Neural cell (in vitro differentiated cells): ENCODE measurements around the gene HOXB5.

ENCODE experiments used
- CTCF ChIP-seq: fragments of 450-650 bp; IDR thresholded peaks from 2 replicates; pipeline ENCODE4 v1.5.1; 2014; ENCODE audit warnings: antibody characterized with exemption, mild to moderate bottlenecking, moderate library complexity; ENCODE audit not compliant: poor library complexity, severe bottlenecking
- TF ChIP-seq, protein P1 (sequence below): IDR thresholded peaks from 2 replicates; pipeline ENCODE4 v1.6.1; 2012; ENCODE audit warnings: borderline replicate concordance

DNA sequence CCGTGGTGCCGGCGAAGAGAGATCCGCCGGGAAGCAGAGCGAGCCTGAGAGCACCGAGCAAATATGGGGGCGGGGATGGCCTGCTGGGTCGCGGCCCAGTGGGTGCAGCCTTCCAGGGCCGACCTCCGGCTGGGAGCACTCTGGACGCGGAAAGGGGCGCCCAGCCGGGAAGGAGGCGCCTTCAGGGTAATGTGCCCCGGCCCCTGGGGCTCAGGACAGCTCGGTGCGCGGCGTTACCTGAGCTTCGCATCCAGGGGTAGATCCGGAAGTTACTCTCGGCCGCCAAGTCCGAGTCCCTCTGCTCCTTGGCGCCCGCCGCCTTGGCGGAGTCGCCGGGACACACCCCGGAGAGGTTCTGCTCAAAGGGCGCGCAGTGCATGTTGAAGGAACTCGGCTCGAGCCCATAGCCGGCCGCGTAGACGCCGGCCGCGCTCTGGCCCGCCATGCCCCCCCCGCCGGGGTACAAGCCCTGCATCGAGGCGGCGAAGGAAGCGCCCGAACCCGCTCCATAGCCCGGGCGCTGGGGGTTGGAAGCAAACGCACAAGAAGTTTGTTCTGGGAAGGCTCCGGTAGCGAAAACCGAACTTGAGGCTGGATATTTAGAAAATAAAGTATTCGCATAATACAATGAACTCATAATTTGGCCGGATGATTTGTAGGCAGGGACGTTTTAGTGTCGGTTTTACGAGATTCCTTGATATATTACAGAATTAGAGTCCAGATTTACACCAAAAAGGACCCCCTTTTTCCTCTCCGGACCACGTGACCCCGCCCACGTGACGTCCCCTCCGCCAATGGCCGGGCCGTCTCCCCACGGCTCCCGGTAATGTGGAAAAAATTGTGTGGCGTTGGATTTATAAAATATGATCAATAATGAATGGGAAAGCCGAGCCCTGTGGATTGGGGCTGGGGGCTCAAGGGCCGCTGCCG, 17.0 kb upstream of the HOXB5 start, which contains the start of gene HOXB7:
- TF ChIP-seq CTCF, result no peak
- TF ChIP-seq, protein P1, sequence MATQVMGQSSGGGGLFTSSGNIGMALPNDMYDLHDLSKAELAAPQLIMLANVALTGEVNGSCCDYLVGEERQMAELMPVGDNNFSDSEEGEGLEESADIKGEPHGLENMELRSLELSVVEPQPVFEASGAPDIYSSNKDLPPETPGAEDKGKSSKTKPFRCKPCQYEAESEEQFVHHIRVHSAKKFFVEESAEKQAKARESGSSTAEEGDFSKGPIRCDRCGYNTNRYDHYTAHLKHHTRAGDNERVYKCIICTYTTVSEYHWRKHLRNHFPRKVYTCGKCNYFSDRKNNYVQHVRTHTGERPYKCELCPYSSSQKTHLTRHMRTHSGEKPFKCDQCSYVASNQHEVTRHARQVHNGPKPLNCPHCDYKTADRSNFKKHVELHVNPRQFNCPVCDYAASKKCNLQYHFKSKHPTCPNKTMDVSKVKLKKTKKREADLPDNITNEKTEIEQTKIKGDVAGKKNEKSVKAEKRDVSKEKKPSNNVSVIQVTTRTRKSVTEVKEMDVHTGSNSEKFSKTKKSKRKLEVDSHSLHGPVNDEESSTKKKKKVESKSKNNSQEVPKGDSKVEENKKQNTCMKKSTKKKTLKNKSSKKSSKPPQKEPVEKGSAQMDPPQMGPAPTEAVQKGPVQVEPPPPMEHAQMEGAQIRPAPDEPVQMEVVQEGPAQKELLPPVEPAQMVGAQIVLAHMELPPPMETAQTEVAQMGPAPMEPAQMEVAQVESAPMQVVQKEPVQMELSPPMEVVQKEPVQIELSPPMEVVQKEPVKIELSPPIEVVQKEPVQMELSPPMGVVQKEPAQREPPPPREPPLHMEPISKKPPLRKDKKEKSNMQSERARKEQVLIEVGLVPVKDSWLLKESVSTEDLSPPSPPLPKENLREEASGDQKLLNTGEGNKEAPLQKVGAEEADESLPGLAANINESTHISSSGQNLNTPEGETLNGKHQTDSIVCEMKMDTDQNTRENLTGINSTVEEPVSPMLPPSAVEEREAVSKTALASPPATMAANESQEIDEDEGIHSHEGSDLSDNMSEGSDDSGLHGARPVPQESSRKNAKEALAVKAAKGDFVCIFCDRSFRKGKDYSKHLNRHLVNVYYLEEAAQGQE, result no peak
